GM23338 (cell line): Measurements from ENCODE around the gene CCR8. TPM values are rescaled to one million over a fixed set of nuclear protein-coding genes. Genes with fewer than 3 reads are reported as not detected.

Experiments used
- ATAC-seq: fragments of 200-7000 bp; cut with Tn5 transposase; 3 replicates; pipeline ENCODE4 v1.9.1; 2020
- DNase-seq: peaks from one replicate; pipeline ENCODE4 v3.0.0-alpha.2; 2015; ENCODE audit warnings: low spot score
- H2AFZ ChIP-seq: fragments of 200-600 bp; sonication (generic); 2 replicates; pipeline ENCODE4 v1.8.0; 2016; ENCODE audit warnings: antibody characterized with exemption, mild to moderate bottlenecking, moderate library complexity
- H3F3A ChIP-seq: fragments of 200-600 bp; sonication (generic); replicated peaks from 2 replicates; pipeline ENCODE4 v1.8.0; 2017; ENCODE audit warnings: antibody characterized with exemption, mixed run types, low read depth
- H3K27ac ChIP-seq: fragments of 200-600 bp; sonication (generic); 2 replicates; pipeline ENCODE4 v1.6.1; 2016; ENCODE audit warnings: low read depth
- H3K27me3 ChIP-seq: fragments of 200-600 bp; sonication (generic); 2 replicates; pipeline ENCODE4 v1.8.0; 2016; ENCODE audit warnings: mild to moderate bottlenecking, mixed run types, moderate library complexity; ENCODE audit not compliant: insufficient read depth
- H3K36me3 ChIP-seq: fragments of 200-600 bp; sonication (generic); 2 replicates; pipeline ENCODE4 v1.8.0; 2016; ENCODE audit warnings: mild to moderate bottlenecking; ENCODE audit not compliant: insufficient read depth
- H3K4me1 ChIP-seq: fragments of 200-600 bp; sonication (generic); 2 replicates; pipeline ENCODE4 v1.8.0; 2016; ENCODE audit warnings: mild to moderate bottlenecking, moderate library complexity; ENCODE audit not compliant: insufficient read depth
- H3K4me2 ChIP-seq: fragments of 200-600 bp; sonication (generic); 2 replicates; pipeline ENCODE4 v1.7.1; 2017; ENCODE audit warnings: mixed run types
- H3K4me3 ChIP-seq: fragments of 200-600 bp; sonication (generic); 2 replicates; pipeline ENCODE4 v1.6.1; 2016; ENCODE audit warnings: mixed run types
- H3K79me2 ChIP-seq: fragments of 200-600 bp; sonication (generic); replicated peaks from 2 replicates; pipeline ENCODE4 v1.8.0; 2017; ENCODE audit warnings: mild to moderate bottlenecking; ENCODE audit not compliant: insufficient read depth
- H3K9me2 ChIP-seq: fragments of 200-600 bp; sonication (generic); 2 replicates; pipeline ENCODE4 v1.8.0; 2017; ENCODE audit not compliant: insufficient read depth
- H4K20me1 ChIP-seq: fragments of 200-600 bp; sonication (generic); replicated peaks from 2 replicates; pipeline ENCODE4 v1.8.0; 2017; ENCODE audit warnings: mild to moderate bottlenecking; ENCODE audit not compliant: insufficient read depth
- H3K27ac Mint-ChIP-seq: 2 replicates; pipeline ENCODE4 v1.8.0; 2020; ENCODE audit warnings: inconsistent platforms, mild to moderate bottlenecking, moderate library complexity, mixed read lengths
- H3K27me3 Mint-ChIP-seq: 3 replicates; pipeline ENCODE4 v1.8.0; 2022; ENCODE audit warnings: low read depth, mild to moderate bottlenecking, moderate library complexity, mixed read lengths, inconsistent platforms; ENCODE audit not compliant: insufficient read depth, poor library complexity
- H3K36me3 Mint-ChIP-seq: 3 replicates; pipeline ENCODE4 v1.8.0; 2021; ENCODE audit warnings: low read depth, mild to moderate bottlenecking, inconsistent platforms, moderate library complexity, mixed read lengths
- H3K4me1 Mint-ChIP-seq: 3 replicates; pipeline ENCODE4 v1.8.0; 2020; ENCODE audit warnings: mild to moderate bottlenecking, inconsistent platforms, mixed read lengths
- H3K4me3 Mint-ChIP-seq: 3 replicates; pipeline ENCODE4 v1.8.0; 2021; ENCODE audit warnings: moderate library complexity, mild to moderate bottlenecking, inconsistent platforms, mixed read lengths
- H3K9me3 Mint-ChIP-seq: 3 replicates; pipeline ENCODE4 v1.8.0; 2020; ENCODE audit warnings: moderate library complexity, mild to moderate bottlenecking, inconsistent platforms, mixed read lengths
- CREB1 ChIP-seq: fragments of 250-450 bp; sonication (Bioruptor Pico); IDR thresholded peaks from 2 replicates; pipeline ENCODE4 v1.5.0; 2020; ENCODE audit warnings: low read depth, mild to moderate bottlenecking, moderate library complexity
- CTCF ChIP-seq, 2 experiments: fragments of 200-600 bp in 1 of 2; sonication (generic) in 1 of 2; conservative IDR thresholded peaks; 2 replicates each; pipeline versions ENCODE4 v1.5.1 to v1.6.1; 2016 to 2017; ENCODE audit warnings: antibody characterized with exemption in 2 of 2, low read depth in 2 of 2, mild to moderate bottlenecking in 2 of 2, moderate library complexity in 1 of 2
- ETS1 ChIP-seq: IDR thresholded peaks from 2 replicates; pipeline ENCODE4 v1.6.1; 2016; ENCODE audit warnings: antibody characterized with exemption
- EZH2 ChIP-seq: fragments of 200-600 bp; sonication (generic); IDR thresholded peaks from one replicate; pipeline ENCODE4 v1.8.0; 2017; ENCODE audit warnings: antibody characterized with exemption, mild to moderate bottlenecking, low read depth; ENCODE audit not compliant: unreplicated experiment
- EZH2phosphoT487 ChIP-seq: fragments of 200-600 bp; sonication (generic); IDR thresholded peaks from one replicate; pipeline ENCODE4 v1.8.1; 2018; ENCODE audit warnings: antibody characterized with exemption; ENCODE audit not compliant: unreplicated experiment
- JUNB ChIP-seq: IDR thresholded peaks from one replicate; pipeline ENCODE4 v1.6.1; 2016; ENCODE audit warnings: antibody characterized with exemption; ENCODE audit not compliant: unreplicated experiment
- NANOG ChIP-seq: IDR thresholded peaks from 2 replicates; pipeline ENCODE4 v1.6.1; 2016; ENCODE audit warnings: antibody characterized with exemption, borderline replicate concordance
- POLR2AphosphoS5 ChIP-seq: IDR thresholded peaks from 2 replicates; pipeline ENCODE4 v1.6.1; 2016; ENCODE audit warnings: antibody characterized with exemption, low read depth
- REST ChIP-seq: IDR thresholded peaks from one replicate; pipeline ENCODE4 v1.6.1; 2018; ENCODE audit warnings: antibody characterized with exemption; ENCODE audit not compliant: unreplicated experiment
- STAT1 ChIP-seq: IDR thresholded peaks from one replicate; pipeline ENCODE4 v1.6.1; 2016; ENCODE audit warnings: antibody characterized with exemption; ENCODE audit not compliant: unreplicated experiment
- ZNF114 ChIP-seq: fragments of 250-450 bp; sonication (Bioruptor Pico); IDR thresholded peaks from 2 replicates; pipeline ENCODE4 v1.5.0; 2020; ENCODE audit warnings: mild to moderate bottlenecking, moderate library complexity
- ZNF331 ChIP-seq: fragments of 250-450 bp; sonication (Bioruptor Pico); IDR thresholded peaks from 2 replicates; pipeline ENCODE4 v1.5.0; 2020; ENCODE audit warnings: low read depth, mild to moderate bottlenecking, moderate library complexity
- ZNF462 ChIP-seq: fragments of 250-450 bp; sonication (Bioruptor Pico); IDR thresholded peaks from 2 replicates; pipeline ENCODE4 v1.5.0; 2020; ENCODE audit warnings: mild to moderate bottlenecking, moderate library complexity
- polyA plus RNA-seq: library from polyadenylated mRNA; unstranded; fragments of >200 nt; fragmentation: Nextera tagmentation; extraction: Ambion mirVana; gene quantifications from 2 replicates; pipeline ENCODE4 v1.2.1, GENCODE V29; 2016
- total RNA-seq: library from RNA; depleted of rRNA; stranded (reverse); fragments of >200 nt; shearing (Covaris generic); gene quantifications from 2 replicates; pipeline ENCODE4 v1.2.3, GENCODE V29; 2014

CCR8 gene
- total and polyA plus RNA-seq, 2 experiments from 2014 or later = 0.55 TPM; not detected in 1

DNA sequence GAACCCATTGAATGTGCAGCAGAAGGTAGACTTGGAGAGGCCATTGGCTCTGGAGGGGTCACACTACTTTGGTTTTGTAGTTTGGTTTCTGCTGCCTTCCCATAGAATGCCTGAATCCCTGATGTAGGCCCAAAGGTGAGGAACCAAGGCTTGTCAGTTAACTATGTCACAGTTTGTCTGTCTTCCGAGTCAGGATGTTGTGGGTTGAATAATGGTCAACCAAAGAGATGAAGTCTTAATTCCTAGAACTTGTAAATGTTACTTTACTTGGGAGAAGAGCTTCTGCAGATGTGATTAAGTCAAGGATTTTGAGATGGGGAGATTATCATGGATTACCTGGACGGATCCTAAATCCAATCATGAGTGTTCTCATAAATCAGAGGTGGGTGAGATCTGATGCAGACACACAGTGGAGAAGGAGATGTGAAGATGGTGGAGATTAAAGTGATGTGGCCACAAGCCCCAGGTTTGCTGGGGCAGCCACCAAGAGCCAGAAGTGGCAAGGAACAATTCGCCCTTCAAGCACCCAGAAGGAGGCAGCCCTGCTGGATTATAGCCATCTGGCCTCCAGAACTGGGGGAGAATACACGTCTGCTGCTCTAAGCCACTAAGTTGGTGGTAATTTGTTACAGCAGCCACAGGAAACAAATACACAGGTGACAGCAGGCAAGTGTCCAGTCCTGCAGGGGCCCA, 2.3 kb upstream of the CCR8 start:
- Histone ChIP-seq H3K27ac (no peak overlapping the region), H3K4me1 (peaks cover 6% of the 10 kb centered on the region), H3K36me3 (no peaks in the 10 kb centered on the region), H3K4me3 (no peak overlapping the region), H3F3A (no peaks in the 10 kb centered on the region), H3K4me2 (no peak overlapping the region), H3K27me3 (no peaks in the 10 kb centered on the region), H2AFZ (no peak overlapping the region; the same call in 1 of the 2 replicates), H3K9me2 (0 out of 2 replicates have a peak, but pooled peaks cover 8% of the 10 kb centered on the region), H4K20me1 (no peaks in the 10 kb centered on the region), H3K79me2 (no peaks in the 10 kb centered on the region)
- Mint-ChIP-seq H3K27me3 (peaks cover 4% of the 10 kb centered on the region), H3K36me3 (no peaks in the 10 kb centered on the region), H3K27ac (no peak overlapping the region), H3K4me3 (no peak overlapping the region), H3K4me1 (peaks cover 25% of the 10 kb centered on the region), H3K9me3 (peaks cover 5% of the 10 kb centered on the region; the same call in 1 of the 3 replicates)
- TF ChIP-seq JUNB (no peak), NANOG (no peak), EZH2phosphoT487 (no peak), REST (no peak), ZNF114 (no peak), ETS1 (no peak), ZNF462 (no peak), CTCF (conservative IDR thresholded peaks at IDR 0.05; ENCODE audit: low read depth in 2 of 2) (no peak), STAT1 (no peak), ZNF331 (CRISPR knock-in tag) (no peak), CREB1 (no peak), POLR2AphosphoS5 (no peak), EZH2 (no peak)
- DNase-seq (no peak), ATAC-seq (no peak)
